HuH-7 (cell line): ENCODE measurements around the gene AP4B1.
"Not testable (repeated sequence)": the region's sequence is repeated elsewhere in the genome, so short reads cannot be mapped to it uniquely, and the experiment has no call there.

Experiments used
- DNase-seq: peaks from one replicate; pipeline ENCODE4 v3.0.0; 2011; ENCODE audit warnings: low spot score

The AP4B1 gene

GRCh38 chr1:113904674-113905434, at the start of gene AP4B1, which contains the start of gene DCLRE1B:
TSS of gene AP4B1 (minus strand) at chr1:113904799. CDS start at chr1:113904717, 82 bp downstream.
TSS of gene DCLRE1B (plus strand) at chr1:113905326. CDS start at chr1:113905587, 261 bp downstream.
- DNase-seq, result peak; percentile 88

DNA sequence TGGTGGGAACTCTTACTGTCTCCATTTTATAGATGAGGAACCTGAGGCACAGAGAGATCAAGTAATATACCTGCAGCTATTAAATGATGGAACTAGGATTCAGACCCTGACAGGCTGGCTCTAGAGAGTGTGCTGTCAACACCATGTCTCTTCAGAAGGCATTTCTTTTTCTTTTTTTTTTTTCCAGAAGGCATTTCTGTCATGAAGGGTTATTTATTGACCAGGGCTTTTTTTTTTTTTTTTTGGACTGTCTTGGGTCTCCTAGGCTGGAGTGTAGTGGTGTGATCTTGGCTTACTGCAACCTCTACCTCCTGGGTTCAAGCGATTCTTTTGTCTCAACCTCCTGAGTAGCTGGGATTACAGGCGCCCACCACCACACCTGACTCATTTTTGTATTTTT, 47.1 kb upstream of the AP4B1 start:
- DNase-seq, result no peak

DNA sequence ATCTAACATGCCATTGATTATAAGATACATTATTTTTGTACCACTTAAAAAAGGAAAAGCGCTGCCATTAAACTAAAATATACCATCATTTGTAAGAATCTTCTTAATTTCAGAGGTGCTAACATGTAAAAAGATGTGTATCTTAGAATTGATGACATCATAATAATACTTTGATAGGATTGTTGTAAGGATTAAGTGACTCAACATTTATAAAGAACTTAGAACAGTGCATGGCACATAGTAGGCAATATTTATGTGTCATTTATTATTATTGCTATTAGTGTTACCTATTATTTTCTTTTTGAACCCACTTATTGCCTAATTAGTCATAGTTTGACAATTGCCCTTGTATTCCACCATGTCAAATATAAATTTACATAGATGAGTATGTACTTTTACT, 46.3 kb upstream of the AP4B1 start:
- no peak for DNase-seq

GRCh38 chr1:113949007-113949406, 44.4 kb upstream of the AP4B1 start:
- no peak for DNase-seq

- not testable (repeated sequence) for DNase-seq
Observed at GRCh38 chr1:113948151-113948550, 43.6 kb upstream of the AP4B1 start.

- DNase-seq, result no peak
Observed at GRCh38 chr1:113947388-113948107, 42.9 kb upstream of the AP4B1 start.

- no peak for DNase-seq
Observed at GRCh38 chr1:113946678-113947387, 42.2 kb upstream of the AP4B1 start.

DNA sequence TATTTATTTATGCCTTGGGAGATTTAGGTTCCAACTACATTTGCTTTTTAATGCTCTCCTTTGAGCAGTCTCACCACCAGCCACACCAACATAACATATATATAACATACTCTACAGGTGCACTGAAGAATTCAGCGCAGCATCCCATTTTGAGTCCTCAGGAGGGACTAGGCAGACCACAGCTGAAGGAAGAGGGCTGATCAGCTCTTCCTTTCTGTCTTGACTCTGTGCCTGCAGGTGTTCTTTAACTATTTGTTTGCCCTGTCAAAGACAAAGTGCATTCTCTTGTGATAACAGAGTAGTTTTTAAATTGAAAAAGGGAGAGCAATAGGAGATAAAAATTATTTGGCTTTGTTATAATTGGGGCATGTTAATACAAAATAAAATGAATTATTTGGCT, 41.5 kb upstream of the AP4B1 start:
- DNase-seq, result no peak

GRCh38 chr1:113945329-113945728, 40.7 kb upstream of the AP4B1 start:
- no peak for DNase-seq

DNA sequence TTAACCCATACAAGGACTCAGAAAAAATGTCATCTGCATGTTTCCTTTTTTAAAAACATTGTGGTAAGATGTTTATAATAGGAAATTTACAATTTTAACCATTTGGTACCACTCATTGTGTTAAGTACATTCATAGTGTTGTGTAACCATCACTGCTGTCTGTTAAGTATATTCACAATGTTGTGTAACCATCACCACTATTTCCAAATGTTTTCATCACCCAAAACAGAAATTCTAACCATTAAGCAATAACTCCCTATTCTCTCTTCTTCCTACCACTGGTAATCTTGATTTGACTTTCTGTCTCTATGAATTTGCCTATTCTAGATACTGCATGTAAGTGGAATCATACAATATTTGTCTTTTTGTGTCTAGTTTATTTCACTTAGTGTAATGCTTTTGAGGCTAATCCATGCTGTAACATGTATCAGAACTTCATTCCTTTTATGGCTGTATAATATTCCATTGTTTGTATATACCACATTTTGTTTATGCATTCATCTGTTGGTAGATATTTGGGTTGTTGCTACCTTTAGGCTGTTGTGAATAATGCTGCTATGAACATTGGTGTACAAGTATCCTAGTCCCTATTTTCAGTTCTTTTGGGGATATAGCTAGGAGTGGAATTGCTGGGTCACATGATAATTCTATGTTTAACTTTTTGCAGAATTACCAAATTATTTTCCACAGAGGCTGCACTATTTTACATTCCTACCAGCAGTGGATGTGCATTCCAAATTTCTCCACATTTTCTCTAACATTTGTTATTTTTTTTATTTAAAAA, 38.6 kb upstream of the AP4B1 start:
- no peak for DNase-seq

- no peak for DNase-seq
Observed at GRCh38 chr1:113942527-113942926, 37.9 kb upstream of the AP4B1 start.

- DNase-seq, result no peak
Observed at GRCh38 chr1:113941245-113941559, 36.6 kb upstream of the AP4B1 start.

DNA sequence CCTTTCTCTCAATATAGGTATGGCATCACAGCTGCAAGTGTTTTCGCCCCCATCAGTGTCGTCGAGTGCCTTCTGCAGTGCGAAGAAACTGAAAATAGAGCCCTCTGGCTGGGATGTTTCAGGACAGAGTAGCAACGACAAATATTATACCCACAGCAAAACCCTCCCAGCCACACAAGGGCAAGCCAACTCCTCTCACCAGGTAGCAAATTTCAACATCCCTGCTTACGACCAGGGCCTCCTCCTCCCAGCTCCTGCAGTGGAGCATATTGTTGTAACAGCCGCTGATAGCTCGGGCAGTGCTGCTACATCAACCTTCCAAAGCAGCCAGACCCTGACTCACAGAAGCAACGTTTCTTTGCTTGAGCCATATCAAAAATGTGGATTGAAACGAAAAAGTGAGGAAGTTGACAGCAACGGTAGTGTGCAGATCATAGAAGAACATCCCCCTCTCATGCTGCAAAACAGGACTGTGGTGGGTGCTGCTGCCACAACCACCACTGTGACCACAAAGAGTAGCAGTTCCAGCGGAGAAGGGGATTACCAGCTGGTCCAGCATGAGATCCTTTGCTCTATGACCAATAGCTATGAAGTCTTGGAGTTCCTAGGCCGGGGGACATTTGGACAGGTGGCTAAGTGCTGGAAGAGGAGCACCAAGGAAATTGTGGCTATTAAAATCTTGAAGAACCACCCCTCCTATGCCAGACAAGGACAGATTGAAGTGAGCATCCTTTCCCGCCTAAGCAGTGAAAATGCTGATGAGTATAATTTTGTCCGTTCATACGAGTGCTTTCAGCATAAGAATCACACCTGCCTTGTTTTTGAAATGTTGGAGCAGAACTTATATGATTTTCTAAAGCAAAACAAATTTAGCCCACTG, 36.0 kb upstream of the AP4B1 start:
- no peak for DNase-seq

GRCh38 chr1:113938192-113938591, 33.6 kb upstream of the AP4B1 start:
- no peak for DNase-seq

GRCh38 chr1:113937146-113937545, 32.5 kb upstream of the AP4B1 start:
- DNase-seq, result no peak

- DNase-seq, result no peak
Observed at GRCh38 chr1:113935970-113936369, 31.4 kb upstream of the AP4B1 start.

DNA sequence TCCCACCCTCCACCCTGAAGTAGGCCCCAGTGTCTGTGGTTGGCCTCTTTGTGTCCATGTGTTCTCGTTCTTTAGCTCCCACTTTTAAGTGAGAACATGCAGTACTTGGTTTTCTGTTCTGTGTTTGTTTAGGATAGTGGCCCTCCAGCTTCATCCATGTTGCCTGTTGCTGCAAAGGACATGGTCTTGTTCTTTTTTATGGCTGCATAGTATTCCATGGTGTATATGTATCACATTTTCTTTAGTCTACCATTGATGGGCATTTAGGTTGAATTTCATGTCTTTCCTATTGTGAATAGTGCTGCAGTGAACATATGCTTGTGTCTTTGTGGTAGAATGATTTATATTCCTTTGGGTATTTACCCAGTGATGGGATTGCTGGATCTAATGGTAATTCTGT, 30.6 kb upstream of the AP4B1 start:
- no peak for DNase-seq

GRCh38 chr1:113934511-113935055, 30.0 kb upstream of the AP4B1 start:
- no peak for DNase-seq

DNA sequence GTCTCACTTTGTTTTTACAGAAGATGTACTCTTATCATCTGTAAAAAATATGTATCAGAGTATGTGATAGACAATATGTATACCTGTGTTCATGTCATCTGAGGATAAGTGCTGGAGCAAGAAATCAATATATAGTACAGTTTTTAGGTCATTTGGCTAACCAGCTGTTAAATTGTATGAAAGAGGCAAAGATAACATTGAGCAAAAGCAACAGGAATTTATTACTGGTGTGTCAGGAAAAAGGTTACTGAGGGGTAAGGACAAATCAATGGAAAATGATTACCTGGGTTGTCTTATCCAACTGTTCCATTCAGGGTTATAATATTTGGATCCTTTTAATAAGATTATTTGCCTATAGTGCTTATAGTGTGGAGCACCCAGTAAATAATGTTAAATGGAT, 29.4 kb upstream of the AP4B1 start:
- no peak for DNase-seq

DNA sequence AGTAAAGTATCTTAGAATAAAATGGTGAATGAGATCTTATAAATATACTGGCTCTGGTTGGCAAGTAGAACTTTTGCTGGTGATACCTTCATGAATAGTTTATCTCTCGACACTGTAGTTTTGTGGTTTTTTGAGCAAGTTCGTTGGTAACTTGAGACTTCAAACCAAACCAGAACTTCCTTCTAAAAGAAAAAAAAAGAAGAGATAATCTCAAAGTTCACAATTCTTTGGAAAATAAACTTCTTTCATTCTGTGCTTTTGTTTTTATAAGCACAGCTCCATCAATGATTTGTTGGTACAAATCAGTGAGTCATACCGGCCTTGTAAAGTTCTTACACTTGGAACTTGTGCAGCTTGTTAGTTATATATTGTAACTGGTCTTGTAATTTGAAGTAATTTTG, 26.9 kb upstream of the AP4B1 start:
- no peak for DNase-seq
